Adrenal gland (tissue), 12 donors: ENCODE data around the gene PKP1. TPM values are rescaled to one million over a fixed set of nuclear protein-coding genes. Genes with fewer than 3 reads are reported as not detected.

Experiments
- DNase-seq, 7 donors: peaks; one replicate each; pipeline ENCODE4 v3.0.0-alpha.2; 2019 to 2020
- H3K27ac ChIP-seq, 5 donors: fragments of 200-600 bp; sonication (generic) in 4 of 5; 1 replicate in 3 of 5; 2 replicates in 2 of 5; pipeline versions ENCODE4 v1.5.1 to v1.8.0; 2016 to 2020; ENCODE audit warnings: mild to moderate bottlenecking in 1 of 5
- H3K27me3 ChIP-seq: fragments of 200-600 bp; 2 replicates; pipeline ENCODE4 v1.8.0; 2021
- H3K36me3 ChIP-seq, 2 donors: fragments of 200-600 bp; replicated peaks in 1 of 2; 1 replicate in 1 of 2; 2 replicates in 1 of 2; pipeline versions ENCODE4 v1.5.1 to v1.8.0; 2018 to 2022
- H3K4me1 ChIP-seq, 2 donors: fragments of 200-600 bp; replicated peaks in 1 of 2; 1 replicate in 1 of 2; 2 replicates in 1 of 2; pipeline versions ENCODE4 v1.5.1 to v1.8.0; 2018 to 2021
- H3K4me3 ChIP-seq, 4 donors: fragments of 200-600 bp; sonication (generic) in 3 of 4; one replicate each; pipeline ENCODE4 v1.5.1; 2016 to 2018
- H3K9me3 ChIP-seq, 3 donors: fragments of 200-600 bp; sonication (generic) in 1 of 3; replicated peaks in 1 of 3; 1 replicate in 2 of 3; 2 replicates in 1 of 3; pipeline versions ENCODE4 v1.5.1 to v1.8.0; 2016 to 2021
- POLR2A ChIP-seq, 2 donors: fragments of 450-650 bp; IDR thresholded peaks; one replicate each; pipeline ENCODE4 v1.6.1; 2017; ENCODE audit warnings: antibody characterized with exemption in 2 of 2, mild to moderate bottlenecking in 2 of 2, moderate library complexity in 1 of 2
- WGBS, 4 donors: extraction: QIAGEN DNeasy Blood & Tissue Kit in 2 of 4; methylation state at CpG; one replicate each; pipeline versions ENCODE4 v1.1.5 to v1.1.7; 2013 to 2017; 5-methylcytosine and 5-hydroxymethylcytosine counted together
- intact Hi-C, 2 donors: fragments of 100-400 bp; cut with DNase I; formaldehyde crosslinking; loops; one replicate each; pipeline versions ENCODE4 v1.14.1 to v1.15.0; 2022 to 2023
- polyA plus RNA-seq, 3 donors: library from polyadenylated mRNA; stranded (reverse); fragments of 200-250 nt in 2 of 3; fragments of 350-450 nt in 1 of 3; fragmentation: Illumina TruSeq in 1 of 3; extraction: RNeasy Lipid Tissue Mini Kit (QIAGEN cat#74804) in 1 of 3; gene quantifications; one replicate each; pipeline ENCODE4 v1.2.3, GENCODE V29; 2013 to 2014
- total RNA-seq, 9 donors: library from RNA; depleted of rRNA in 4 of 9; stranded (reverse); fragments of >200 nt in 4 of 9; fragments of 120-200 nt in 1 of 9; fragmentation: NEBNext Ultra II Directional in 1 of 9; extraction: Animal tissue kit (Norgen Biotek cat#: 25700) in 1 of 9; gene quantifications; one replicate each; pipeline versions ENCODE4 v1.1.0 to v1.2.4, GENCODE V29; 2013 to 2023
- TF ChIP-seq, protein P1 (sequence below), 6 experiments: fragments of 450-650 bp in 4 of 6; fragments of 200-600 bp in 2 of 6; sonication (generic) in 1 of 6; IDR thresholded peaks; 1 replicate in 5 of 6; 2 replicates in 1 of 6; pipeline versions ENCODE4 v1.5.1 to v1.8.0; 2016 to 2021; ENCODE audit warnings: antibody characterized with exemption in 6 of 6, mild to moderate bottlenecking in 2 of 6, moderate library complexity in 1 of 6
- donor health status: healthy with polysubstance abuse.
- donor health status: Bipolar disorder and iron deficiency.
- donor health status: DM: yes; HTN: yes; CAD: no.
- donor health status: DM: no; HTN: no; CAD: no.
- donor health status: DM: no; HTN: no; CAD: no.
- donor health status: DM: yes; HTN: yes; CAD: no.

PKP1 gene
- total and polyA plus RNA-seq, 12 donors, result 0.06 to 0.98 (median 0.24) TPM; not detected in 2

DNA sequence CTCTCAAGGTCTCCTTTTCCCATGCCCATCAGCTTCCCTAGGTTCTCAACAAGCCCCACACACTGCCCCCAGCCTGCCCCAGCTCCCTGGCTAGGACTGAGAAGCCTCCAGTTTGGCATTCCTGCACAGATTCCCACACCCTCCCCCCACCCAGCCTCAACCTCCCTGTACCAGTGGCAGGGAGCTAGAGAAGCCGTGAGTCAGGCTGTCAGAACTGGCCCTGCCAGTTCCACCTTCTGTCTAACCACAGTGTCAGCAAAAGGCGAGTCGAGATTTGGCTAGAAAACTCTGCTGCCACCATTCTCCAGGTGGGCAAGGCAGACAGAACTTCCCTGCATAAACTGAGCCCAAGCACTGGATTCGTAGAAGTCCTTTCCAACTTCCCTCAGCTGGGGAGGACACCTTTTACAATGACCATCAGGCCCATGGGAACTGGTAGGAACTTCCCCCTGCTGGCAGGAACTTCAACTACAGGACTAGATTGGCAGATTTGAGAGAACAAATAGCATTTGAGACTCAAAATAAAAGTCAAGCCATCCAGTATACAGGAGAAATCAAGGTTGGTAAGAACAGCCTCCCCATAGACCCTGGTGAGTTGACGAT lies 63.1 kb downstream of the PKP1 start:
- Histone ChIP-seq H3K4me1 (no peaks in the 10 kb centered on the region), H3K9me3 (no peaks in the 10 kb centered on the region), H3K4me3 (no peak overlapping the region), H3K36me3 (no peaks in the 10 kb centered on the region), H3K27me3 (no peaks in the 10 kb centered on the region), H3K27ac (no peak overlapping the region)
- 48 to 65% (median 62%) methylated on average over 4 to 5 of the region's 5 CpGs for whole genome bisulfite sequencing, 4 donors
- TF ChIP-seq POLR2A (IDR thresholded peaks at IDR 0.05), result no peak
- TF ChIP-seq, protein P1, sequence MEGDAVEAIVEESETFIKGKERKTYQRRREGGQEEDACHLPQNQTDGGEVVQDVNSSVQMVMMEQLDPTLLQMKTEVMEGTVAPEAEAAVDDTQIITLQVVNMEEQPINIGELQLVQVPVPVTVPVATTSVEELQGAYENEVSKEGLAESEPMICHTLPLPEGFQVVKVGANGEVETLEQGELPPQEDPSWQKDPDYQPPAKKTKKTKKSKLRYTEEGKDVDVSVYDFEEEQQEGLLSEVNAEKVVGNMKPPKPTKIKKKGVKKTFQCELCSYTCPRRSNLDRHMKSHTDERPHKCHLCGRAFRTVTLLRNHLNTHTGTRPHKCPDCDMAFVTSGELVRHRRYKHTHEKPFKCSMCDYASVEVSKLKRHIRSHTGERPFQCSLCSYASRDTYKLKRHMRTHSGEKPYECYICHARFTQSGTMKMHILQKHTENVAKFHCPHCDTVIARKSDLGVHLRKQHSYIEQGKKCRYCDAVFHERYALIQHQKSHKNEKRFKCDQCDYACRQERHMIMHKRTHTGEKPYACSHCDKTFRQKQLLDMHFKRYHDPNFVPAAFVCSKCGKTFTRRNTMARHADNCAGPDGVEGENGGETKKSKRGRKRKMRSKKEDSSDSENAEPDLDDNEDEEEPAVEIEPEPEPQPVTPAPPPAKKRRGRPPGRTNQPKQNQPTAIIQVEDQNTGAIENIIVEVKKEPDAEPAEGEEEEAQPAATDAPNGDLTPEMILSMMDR (IDR thresholded peaks at IDR 0.05), result peak in 5 of 6 experiments; percentile 7 to 49 (median 42)
- DNase-seq, result peak in 4 of 7 donors; percentile 39 to 64 (median 46)
- intact Hi-C loops, result no loop called here

DNA sequence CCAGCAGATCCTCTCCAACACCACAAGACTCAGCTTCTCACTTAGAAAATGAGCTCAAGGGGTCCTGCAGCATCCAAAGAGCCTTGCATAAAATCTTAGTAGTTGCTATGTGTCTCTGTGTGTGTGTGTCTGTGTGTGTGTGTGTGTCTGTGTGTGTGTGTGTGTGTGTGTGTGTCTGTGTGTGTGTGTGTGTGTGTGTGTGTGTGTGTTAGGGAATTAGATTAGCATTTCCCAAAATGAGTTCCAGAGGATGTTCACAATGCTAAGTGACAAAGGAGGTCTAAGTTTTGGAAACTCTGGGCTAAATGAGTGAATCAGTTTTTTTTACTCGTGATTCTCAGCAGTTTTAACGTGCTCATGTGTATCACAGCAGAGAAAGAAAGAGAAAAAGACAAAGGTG lies 63.7 kb downstream of the PKP1 start:
- Histone ChIP-seq H3K4me3 (no peak overlapping the region), H3K9me3 (no peaks in the 10 kb centered on the region), H3K36me3 (no peaks in the 10 kb centered on the region), H3K27ac (no peak overlapping the region), H3K27me3 (no peaks in the 10 kb centered on the region), H3K4me1 (no peaks in the 10 kb centered on the region)
- whole genome bisulfite sequencing, 4 donors, result 7 to 23% (median 16%) methylated on average over 2 of the region's 2 CpGs
- no peak for DNase-seq
- TF ChIP-seq, protein P1 (IDR thresholded peaks at IDR 0.05), result no peak
- no peak for TF ChIP-seq POLR2A (IDR thresholded peaks at IDR 0.05)
- intact Hi-C loops, result no loop called here

DNA sequence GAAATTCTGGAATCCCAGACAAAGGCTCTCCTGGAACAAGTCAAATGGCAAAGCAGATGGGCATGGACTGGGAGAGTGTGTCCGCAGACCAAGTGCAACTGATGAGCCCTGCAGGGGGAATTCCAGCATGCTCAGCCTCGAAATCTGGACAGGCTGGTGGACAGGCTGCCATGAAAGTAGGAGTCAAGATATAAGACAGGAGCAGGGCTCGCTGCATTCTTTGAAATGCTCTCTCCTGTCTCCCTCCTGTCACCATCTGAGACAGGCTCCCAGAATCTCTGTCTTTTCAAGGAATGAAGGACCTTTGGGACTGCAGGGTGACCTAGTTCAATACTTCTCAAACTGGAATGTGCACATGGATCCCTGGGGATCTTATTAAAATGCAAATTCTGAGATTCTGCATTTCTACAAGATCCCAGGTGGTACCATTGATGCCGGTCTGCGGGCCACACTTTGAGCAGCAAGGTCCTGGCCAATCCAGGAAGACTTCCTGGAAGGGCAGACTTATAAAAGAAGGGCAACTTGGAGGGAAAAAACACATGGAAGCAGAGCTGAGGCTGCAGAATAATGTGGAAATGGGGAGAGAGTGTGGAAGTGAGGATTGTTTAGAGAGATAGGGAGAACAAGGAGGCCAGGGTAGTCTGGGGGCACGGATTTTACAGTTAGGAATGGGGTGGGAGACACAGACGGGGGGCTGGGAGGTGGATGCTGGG lies 64.3 kb downstream of the PKP1 start:
- intact Hi-C loops, result no loop called here

DNA sequence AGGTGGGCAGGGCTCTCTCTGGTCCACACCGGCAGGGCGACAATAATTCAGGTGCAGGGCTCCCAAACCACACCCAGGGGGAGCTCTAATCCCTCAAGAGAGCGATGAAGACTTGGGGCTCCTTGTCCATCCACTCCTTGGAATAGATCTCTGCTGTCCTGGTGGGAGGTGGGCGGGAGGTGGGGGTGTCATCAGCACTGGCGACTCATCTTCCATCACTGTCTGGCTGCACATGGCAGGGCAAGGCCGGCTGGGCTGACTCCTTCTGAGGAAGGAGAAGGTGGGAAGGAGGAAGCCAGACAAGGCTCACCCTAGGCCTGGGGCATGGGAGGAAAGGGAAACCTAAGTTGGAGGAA lies 64.9 kb downstream of the PKP1 start:
- peak in 5 of 7 donors; percentile 24 to 60 (median 39) for DNase-seq
- TF ChIP-seq, protein P1 (IDR thresholded peaks at IDR 0.05), result peak; percentile 21 to 48 (median 37)
- no peak for TF ChIP-seq POLR2A (IDR thresholded peaks at IDR 0.05)
- Histone ChIP-seq H3K9me3 (no peaks in the 10 kb centered on the region), H3K36me3 (no peaks in the 10 kb centered on the region), H3K4me3 (no peak overlapping the region), H3K27ac (no peak overlapping the region), H3K4me1 (no peaks in the 10 kb centered on the region), H3K27me3 (no peaks in the 10 kb centered on the region)
- intact Hi-C loops, result no loop called here
- 21 to 25% (median 22%) methylated on average over 5 to 6 of the region's 6 CpGs for WGBS, 4 donors

More for the DNA sequence above, 64.3 kb downstream of the PKP1 start:
- DNase-seq, result no peak
- WGBS, 4 donors, result 24 to 34% (median 30%) methylated on average over 7 of the region's 7 CpGs
- Histone ChIP-seq H3K4me3 (no peak overlapping the region), H3K27me3 (no peaks in the 10 kb centered on the region), H3K4me1 (no peaks in the 10 kb centered on the region), H3K27ac (no peak overlapping the region), H3K36me3 (no peaks in the 10 kb centered on the region), H3K9me3 (no peaks in the 10 kb centered on the region)
- no peak for TF ChIP-seq POLR2A (IDR thresholded peaks at IDR 0.05)
